ENCODE measurements around the gene TSPAN9. TPM values are rescaled to one million over a fixed set of nuclear protein-coding genes. Genes with fewer than 3 reads are reported as not detected.

TSPAN9 gene
- total RNA-seq, 1 donor from 2014 or later = 17.7 TPM

- peak; percentile 58 for DNase-seq (ENCODE audit: low read depth)
- no peaks in the 10 kb centered on the region for H3K36me3 ChIP-seq (ENCODE audit: control insufficient read depth, insufficient read depth, low read length)
- no peaks in the 10 kb centered on the region for H3K27me3 ChIP-seq (ENCODE audit: control insufficient read depth, insufficient read depth, low read length)
- TF ChIP-seq, protein P1, sequence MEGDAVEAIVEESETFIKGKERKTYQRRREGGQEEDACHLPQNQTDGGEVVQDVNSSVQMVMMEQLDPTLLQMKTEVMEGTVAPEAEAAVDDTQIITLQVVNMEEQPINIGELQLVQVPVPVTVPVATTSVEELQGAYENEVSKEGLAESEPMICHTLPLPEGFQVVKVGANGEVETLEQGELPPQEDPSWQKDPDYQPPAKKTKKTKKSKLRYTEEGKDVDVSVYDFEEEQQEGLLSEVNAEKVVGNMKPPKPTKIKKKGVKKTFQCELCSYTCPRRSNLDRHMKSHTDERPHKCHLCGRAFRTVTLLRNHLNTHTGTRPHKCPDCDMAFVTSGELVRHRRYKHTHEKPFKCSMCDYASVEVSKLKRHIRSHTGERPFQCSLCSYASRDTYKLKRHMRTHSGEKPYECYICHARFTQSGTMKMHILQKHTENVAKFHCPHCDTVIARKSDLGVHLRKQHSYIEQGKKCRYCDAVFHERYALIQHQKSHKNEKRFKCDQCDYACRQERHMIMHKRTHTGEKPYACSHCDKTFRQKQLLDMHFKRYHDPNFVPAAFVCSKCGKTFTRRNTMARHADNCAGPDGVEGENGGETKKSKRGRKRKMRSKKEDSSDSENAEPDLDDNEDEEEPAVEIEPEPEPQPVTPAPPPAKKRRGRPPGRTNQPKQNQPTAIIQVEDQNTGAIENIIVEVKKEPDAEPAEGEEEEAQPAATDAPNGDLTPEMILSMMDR (IDR thresholded peaks at IDR 0.05; ENCODE audit: insufficient read depth, low read length, poor library complexity, severe bottlenecking) = no peak
- H3K4me3 ChIP-seq (ENCODE audit: low read depth, low read length) = no peak overlapping the region
These were observed 148.1 kb downstream of the TSPAN9 start for GRCh38 chr12:3225154-3225795.

GRCh38 chr12:3225796-3226180 lies 148.6 kb downstream of the TSPAN9 start:
- Histone ChIP-seq H3K36me3 (ENCODE audit: control insufficient read depth, insufficient read depth, low read length) (no peaks in the 10 kb centered on the region), H3K4me3 (ENCODE audit: low read depth, low read length) (no peak overlapping the region), H3K27me3 (ENCODE audit: control insufficient read depth, insufficient read depth, low read length) (no peaks in the 10 kb centered on the region)
- DNase-seq (ENCODE audit: low read depth) = no peak
- TF ChIP-seq, protein P1 (IDR thresholded peaks at IDR 0.05; ENCODE audit: insufficient read depth, low read length, poor library complexity, severe bottlenecking) = no peak

DNA sequence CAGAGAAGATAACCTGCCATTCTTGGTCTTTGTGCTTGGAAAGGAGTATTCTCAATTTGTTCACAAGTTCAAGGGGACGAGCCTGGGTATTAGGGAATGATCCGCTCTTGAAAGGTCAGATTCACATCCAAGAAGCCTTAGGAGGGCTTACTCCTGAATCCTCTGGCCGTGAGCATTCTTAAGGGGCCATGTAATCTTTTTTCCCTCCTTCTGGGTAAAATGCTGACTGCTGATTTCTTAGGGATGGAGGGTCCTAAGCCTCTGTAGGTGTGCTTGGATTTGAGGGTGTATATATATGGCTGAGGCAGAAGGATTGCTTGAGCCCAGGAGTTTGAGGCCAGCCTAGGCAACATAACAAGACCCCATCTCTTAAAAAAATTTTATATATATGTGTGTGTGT lies 149.1 kb downstream of the TSPAN9 start:
- Histone ChIP-seq H3K36me3 (ENCODE audit: control insufficient read depth, insufficient read depth, low read length) (no peaks in the 10 kb centered on the region), H3K4me3 (ENCODE audit: low read depth, low read length) (no peak overlapping the region), H3K27me3 (ENCODE audit: control insufficient read depth, insufficient read depth, low read length) (no peaks in the 10 kb centered on the region)
- DNase-seq (ENCODE audit: low read depth) = no peak
- TF ChIP-seq, protein P1 (IDR thresholded peaks at IDR 0.05; ENCODE audit: insufficient read depth, low read length, poor library complexity, severe bottlenecking) = no peak

DNA sequence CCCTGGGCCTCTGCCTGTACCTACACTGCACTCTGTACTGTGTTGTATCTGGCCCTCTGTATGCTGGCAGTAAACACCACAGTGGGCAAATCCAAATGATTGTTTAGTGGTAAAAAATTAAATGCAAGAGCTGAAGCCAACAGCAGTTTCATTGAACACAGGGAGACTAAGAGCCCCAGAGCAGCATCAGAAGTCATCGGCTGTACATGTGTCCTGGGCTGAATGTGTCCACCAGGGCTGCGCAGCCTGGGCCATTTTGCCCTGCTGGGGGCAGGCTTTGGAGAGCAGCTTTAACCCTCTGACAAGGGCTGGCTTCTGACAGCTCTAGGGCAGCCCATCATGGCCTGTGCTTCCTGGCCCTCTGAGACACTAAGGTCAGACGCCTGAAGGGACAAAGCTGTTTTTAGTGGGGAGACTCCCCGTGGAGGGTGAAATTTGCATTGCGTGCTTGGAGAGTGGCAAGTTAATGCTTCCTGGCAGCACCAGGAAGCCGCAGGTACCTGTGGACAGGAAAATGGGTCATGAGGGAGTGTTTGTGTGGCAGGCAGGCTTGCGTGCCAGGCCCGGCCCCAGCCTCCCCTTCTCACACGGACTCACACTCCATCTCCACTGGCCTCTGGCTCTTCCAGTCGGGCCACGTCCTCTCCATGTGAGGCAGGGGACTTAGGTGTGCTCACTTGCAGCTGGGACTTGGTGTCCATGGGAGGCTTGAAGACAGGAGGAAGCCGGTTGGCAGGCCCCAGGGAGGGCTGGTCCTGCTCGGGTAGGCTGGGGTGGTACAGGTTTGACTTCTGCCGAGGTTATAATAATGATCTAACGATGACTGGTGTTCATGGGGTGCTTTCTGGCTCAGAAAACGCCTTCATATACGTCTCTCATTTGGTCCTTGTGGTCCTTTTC lies 150.1 kb downstream of the TSPAN9 start:
- DNase-seq (ENCODE audit: low read depth) = no peak
- no peaks in the 10 kb centered on the region for H3K27me3 ChIP-seq (ENCODE audit: control insufficient read depth, insufficient read depth, low read length)

DNA sequence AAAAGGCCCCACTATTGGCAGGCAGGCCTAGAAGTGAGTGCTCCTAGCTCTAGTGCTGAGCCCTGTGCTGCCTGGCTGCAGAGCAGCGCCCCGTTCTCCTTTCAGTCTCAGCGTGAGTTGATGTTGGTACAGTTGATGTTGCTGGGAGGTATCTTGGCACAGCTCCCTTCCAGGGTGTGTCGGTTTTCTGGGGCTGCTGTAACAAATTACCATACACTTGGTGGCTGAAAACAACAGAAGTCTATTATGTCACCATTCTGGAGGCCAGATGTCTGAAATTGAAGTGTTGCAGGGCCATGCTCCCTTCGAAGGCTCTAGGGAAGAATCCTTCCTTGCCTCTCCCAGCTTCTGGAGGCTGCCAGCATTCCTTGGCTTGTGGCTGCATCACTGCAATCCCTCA lies 151.4 kb downstream of the TSPAN9 start:
- DNase-seq (ENCODE audit: low read depth) = no peak
- TF ChIP-seq, protein P1 (IDR thresholded peaks at IDR 0.05; ENCODE audit: insufficient read depth, low read length, poor library complexity, severe bottlenecking) = no peak
- Histone ChIP-seq H3K36me3 (ENCODE audit: control insufficient read depth, insufficient read depth, low read length) (no peaks in the 10 kb centered on the region), H3K27me3 (ENCODE audit: control insufficient read depth, insufficient read depth, low read length) (no peaks in the 10 kb centered on the region), H3K4me3 (ENCODE audit: low read depth, low read length) (no peak overlapping the region)

More for the DNA sequence above, 150.1 kb downstream of the TSPAN9 start:
- TF ChIP-seq, protein P1 (IDR thresholded peaks at IDR 0.05; ENCODE audit: insufficient read depth, low read length, poor library complexity, severe bottlenecking) = no peak
- Histone ChIP-seq H3K4me3 (ENCODE audit: low read depth, low read length) (no peak overlapping the region), H3K36me3 (ENCODE audit: control insufficient read depth, insufficient read depth, low read length) (no peaks in the 10 kb centered on the region)

Data from kidney epithelial cell (primary cell).